HK-2 (cell line): Measurements from ENCODE around the gene BMP4.

Source experiments
- DNase-seq: peaks from one replicate; pipeline ENCODE4 v3.0.0-alpha.2; 2018; ENCODE audit not compliant: unreplicated experiment

The BMP4 gene

DNA sequence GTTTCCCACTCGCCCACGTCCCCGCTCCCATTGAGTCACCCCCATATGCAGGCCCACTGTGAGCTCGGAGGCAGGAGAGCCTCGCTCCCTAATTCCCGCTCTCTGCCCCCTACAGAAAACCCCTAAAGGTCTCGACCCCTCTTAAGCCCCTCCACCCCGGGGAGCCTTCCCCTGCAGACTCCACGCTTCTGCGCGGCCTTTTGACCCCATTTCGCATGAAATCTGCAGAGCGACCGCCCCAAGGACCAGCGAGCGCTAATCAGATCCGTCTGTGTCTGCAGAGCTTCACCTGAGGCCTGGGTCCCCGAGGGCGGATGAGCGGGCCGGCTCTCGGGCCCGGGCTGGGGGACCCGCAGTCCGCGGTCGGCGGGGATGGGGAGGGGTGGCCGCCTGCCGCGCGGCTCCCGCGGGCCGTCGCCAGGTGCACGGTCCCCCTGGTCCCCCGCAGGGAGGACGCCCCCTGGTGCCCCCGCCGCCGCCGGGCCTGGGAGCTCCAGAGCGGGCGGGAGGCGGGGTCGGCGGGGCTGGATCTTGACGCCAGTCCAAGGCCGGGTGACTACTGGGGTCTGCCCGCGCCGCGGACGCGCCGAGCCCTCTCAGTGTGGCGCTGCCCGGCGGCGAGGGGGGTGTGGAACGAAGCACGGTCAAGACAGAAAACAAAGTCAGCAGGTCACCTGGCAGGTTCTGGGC, 10.1 kb downstream of the BMP4 start:
- DNase-seq, result no peak

DNA sequence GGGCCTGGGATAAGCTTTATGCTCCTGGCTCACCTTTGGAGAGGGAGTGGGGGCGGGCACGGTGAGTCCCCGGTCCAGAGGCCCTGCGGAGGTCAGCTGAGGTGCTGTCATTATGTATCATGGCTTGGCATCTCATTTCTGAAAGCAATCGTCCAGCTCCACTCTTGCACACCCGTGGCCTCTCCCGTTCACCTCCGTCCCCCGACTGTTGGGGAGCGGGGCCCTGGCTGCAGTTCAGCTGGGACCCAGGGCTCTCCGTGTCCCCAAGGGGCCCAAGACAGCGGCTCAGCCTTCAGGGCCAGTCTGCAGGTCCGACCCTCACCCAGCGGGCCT, 10.6 kb downstream of the BMP4 start:
- DNase-seq, result no peak

DNA sequence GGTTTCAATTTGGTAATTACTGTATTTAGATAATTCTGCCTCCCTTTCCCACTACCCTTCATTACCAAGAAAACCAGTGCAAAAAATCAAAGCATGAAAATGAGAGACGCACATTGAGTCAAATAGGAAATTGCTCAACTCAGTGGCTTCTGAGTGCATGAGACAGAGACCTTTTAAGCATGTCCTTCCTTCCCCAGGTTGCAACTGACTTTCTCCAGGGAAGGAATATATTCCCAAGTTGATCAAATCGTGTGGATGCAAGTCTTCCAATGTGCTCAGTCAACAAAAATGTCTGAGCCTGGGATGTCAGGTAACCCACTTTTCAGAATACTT, 12.9 kb downstream of the BMP4 start:
- no peak for DNase-seq

GRCh38 chr14:53942970-53943750, 13.5 kb downstream of the BMP4 start:
- DNase-seq, result no peak

DNA sequence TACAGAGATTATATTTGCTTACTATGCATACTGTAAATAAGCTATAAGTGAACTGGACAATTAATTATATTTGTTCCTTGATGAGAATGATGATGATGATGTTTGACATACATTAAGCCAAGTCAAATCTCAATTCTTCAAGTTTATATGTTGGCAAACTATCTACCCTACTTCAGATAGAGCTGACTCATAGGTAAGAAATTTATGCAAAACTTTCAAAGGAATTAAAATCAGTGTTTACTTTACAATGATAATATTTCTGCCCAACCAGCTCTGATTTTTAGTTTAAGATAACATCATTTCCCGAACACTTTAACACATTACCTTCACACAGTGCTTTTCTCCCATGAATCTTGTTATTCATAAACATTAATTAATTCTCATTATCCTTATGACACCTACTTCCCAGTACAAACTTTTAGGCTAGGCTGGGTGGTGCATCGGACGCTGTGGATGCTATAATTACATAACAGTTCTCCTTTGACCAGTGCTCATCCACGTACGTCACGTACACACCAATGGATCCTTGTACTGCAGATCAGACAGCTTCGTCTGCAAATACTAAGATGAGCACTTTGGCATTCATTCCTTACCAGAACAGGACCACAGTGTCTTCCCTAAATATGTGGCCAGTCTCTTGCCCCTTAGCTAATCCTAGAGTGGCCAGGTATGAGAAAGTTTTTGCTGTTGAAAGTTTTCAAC, 18.3 kb downstream of the BMP4 start:
- DNase-seq, result no peak

DNA sequence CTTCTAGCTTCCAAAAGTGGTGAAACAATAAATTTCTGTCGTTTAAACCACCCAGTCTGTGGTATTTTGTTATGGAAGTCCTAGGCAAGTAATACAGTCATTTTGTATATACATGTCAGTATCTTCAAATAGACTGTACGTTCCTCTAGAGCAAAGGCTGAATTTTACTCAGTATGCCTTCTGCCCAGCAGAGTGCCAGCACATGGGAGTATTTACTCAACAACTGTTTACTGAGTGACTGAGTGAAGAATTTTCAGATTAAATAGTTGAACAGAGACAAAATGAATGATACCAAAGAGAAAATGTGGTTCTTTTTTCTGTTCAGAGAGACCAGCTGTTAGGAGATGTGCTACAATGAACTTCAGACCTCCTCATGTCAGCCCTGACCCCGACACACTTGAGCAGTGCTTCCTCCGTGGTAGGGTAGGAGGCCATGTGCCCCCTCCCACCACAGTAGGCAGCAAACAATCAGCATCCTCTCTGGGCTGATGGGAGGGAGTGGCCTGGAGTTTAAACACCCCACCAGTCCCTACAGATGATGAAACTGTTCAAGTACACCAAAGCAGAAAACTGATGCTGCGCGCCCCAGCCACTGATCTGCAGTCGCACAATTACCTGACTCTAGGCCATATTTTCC, 21.7 kb downstream of the BMP4 start:
- DNase-seq, result no peak

DNA sequence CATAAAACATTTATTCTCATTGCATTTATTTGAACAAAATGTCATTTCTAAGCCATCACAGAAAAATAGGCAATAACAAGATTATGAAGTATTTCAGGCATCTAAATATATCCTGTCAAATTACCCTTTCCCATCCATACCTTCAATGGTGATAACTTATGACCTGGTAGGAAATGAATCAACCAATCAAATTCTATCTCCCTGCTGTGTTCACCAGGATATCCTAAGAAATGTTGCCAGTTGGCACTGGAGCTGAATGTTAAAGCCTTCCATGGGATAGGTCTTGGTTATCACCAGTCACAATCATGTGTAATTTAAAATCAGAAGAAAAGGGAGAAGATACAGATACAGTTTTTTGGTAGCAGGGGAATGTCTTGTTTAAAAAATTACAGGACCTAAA, 23.7 kb downstream of the BMP4 start:
- no peak for DNase-seq

GRCh38 chr14:53929871-53930715, 26.5 kb downstream of the BMP4 start:
- DNase-seq, result peak; percentile 11

GRCh38 chr14:53927171-53927570, 29.5 kb downstream of the BMP4 start:
- no peak for DNase-seq

- no peak for DNase-seq
Measured at GRCh38 chr14:53925201-53925766, 31.3 kb downstream of the BMP4 start.

DNA sequence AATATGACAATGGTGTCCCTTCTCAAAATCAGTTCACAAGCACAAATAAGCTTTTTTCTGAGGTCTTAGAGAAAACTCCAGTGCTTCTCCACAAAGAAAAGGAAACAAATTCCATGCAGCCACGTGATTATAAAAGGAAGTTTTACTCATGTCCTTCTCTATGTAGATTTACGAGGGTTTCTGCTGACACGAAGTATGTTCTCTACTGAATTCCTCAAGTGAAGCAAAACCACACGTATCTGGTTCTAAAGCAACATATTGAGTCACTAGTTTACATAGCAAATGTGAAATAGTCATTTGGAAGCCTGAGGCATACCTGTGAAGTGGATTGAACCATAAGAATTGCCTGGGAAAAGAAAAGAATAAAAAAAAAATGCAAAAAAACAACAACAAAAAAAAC, 31.9 kb downstream of the BMP4 start:
- no peak for DNase-seq

GRCh38 chr14:53921027-53921426, 35.6 kb downstream of the BMP4 start:
- DNase-seq, result no peak

DNA sequence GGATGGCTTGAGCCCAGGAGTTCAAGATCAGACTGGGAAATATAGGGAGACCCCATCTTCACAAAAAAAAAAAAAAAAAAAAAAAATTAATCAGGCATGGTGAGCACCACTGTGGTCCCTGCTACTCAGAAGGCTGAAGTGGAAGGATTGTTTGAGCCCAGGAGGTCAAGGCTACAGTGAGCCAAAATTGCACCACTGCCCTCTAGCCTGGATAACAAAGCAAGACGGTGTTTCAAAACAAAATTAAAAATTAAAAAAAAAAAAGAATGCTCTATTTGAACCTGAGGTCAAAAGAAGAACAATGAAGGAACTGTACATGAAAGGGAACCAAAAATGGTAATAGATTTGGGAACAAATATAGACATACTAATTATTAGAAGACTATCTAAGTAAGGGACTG, 40.4 kb downstream of the BMP4 start:
- DNase-seq, result no peak

GRCh38 chr14:53915364-53916014, 41.1 kb downstream of the BMP4 start:
- no peak for DNase-seq

GRCh38 chr14:53912021-53912420, 44.6 kb downstream of the BMP4 start:
- no peak for DNase-seq

GRCh38 chr14:53908416-53908815, 48.2 kb downstream of the BMP4 start:
- DNase-seq, result no peak

DNA sequence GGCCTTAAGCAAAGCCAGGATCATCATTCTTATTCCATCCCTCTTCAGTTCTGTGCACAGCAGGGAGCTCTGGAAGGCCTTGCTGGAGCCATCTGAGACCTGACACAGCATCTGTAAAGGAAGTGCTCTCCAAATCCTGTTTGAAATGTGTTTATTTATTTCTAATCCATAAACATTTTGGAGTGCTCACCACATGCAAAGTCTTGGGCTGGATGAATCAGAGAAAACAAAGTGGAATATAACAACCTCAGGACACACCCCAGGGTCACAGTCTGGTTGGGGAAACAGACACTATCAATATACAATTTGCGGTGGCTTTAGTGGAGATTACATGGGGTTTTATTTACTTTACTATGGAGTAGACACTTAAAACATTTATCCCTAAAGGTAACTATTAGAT, 54.3 kb downstream of the BMP4 start:
- DNase-seq, result no peak

GRCh38 chr14:53900499-53900898, 56.1 kb downstream of the BMP4 start:
- no peak for DNase-seq
